Fibroblast of villous mesenchyme (primary cell): ENCODE data around the gene POLR1E. TPM values are rescaled to one million over a fixed set of nuclear protein-coding genes. Genes with fewer than 3 reads are reported as not detected.
"Not testable (repeated sequence)": the region's sequence is repeated elsewhere in the genome, so short reads cannot be mapped to it uniquely, and the experiment has no call there.

ENCODE experiments used
- DNase-seq: peaks from one replicate; pipeline ENCODE4 v3.0.0-alpha.2; 2010; ENCODE audit warnings: low read depth
- H3K4me3 ChIP-seq: 2 replicates; pipeline ENCODE4 v1.5.1; 2011; ENCODE audit warnings: low read depth, mild to moderate bottlenecking, low read length
- total RNA-seq: library from RNA; depleted of rRNA; stranded (reverse); fragments of >200 nt; gene quantifications from 2 replicates; pipeline ENCODE4 v1.2.3, GENCODE V29; 2012
- TF ChIP-seq, protein P1 (sequence below): IDR thresholded peaks from 2 replicates; pipeline ENCODE4 v1.5.1; 2012; ENCODE audit warnings: low read depth, mild to moderate bottlenecking, low read length; ENCODE audit not compliant: insufficient read depth

POLR1E gene
- total RNA-seq, 1 donor = 33.7 TPM

DNA sequence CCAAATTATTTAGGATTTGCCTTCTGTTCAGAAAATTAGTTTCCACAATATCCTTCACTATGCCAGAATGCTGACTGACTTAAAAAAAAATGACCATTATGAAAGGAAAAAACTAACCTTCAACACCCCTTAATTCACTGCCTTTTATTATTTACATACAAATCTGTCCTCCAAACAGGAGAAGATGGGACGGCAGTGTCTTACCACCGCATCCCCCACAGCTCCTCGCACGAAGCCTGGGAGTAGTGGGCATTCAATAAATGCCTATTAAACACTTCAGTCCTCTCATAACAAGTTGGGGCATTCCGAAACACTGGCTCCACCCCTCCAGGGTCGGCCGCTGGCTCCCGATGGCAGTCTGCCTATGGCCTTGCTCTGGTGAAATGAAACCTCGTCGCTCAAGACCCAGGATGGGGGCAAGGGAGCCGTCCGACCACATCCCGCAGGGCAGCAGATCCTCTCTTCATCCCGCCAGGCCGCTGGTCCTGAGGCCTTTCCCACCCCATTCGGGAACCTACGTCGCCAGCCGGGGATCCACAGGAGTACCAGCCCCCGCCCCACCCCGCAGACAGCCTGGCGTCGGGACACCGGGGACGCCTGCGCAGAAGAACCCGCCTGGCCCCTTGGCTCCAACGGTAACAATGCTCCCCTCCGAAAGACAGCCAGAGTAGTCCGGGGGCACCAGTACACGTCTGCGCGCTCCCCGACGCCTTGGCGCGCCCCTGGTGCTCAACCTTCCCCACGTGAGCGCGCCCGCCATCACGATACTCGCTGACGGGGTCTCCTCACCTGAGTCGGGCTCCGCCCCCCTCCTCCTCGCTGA, 21.1 kb upstream of the POLR1E start:
- DNase-seq = peak; percentile 76
- TF ChIP-seq, protein P1, sequence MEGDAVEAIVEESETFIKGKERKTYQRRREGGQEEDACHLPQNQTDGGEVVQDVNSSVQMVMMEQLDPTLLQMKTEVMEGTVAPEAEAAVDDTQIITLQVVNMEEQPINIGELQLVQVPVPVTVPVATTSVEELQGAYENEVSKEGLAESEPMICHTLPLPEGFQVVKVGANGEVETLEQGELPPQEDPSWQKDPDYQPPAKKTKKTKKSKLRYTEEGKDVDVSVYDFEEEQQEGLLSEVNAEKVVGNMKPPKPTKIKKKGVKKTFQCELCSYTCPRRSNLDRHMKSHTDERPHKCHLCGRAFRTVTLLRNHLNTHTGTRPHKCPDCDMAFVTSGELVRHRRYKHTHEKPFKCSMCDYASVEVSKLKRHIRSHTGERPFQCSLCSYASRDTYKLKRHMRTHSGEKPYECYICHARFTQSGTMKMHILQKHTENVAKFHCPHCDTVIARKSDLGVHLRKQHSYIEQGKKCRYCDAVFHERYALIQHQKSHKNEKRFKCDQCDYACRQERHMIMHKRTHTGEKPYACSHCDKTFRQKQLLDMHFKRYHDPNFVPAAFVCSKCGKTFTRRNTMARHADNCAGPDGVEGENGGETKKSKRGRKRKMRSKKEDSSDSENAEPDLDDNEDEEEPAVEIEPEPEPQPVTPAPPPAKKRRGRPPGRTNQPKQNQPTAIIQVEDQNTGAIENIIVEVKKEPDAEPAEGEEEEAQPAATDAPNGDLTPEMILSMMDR = no peak
- H3K4me3 ChIP-seq = peak overlapping the region; percentile 87

DNA sequence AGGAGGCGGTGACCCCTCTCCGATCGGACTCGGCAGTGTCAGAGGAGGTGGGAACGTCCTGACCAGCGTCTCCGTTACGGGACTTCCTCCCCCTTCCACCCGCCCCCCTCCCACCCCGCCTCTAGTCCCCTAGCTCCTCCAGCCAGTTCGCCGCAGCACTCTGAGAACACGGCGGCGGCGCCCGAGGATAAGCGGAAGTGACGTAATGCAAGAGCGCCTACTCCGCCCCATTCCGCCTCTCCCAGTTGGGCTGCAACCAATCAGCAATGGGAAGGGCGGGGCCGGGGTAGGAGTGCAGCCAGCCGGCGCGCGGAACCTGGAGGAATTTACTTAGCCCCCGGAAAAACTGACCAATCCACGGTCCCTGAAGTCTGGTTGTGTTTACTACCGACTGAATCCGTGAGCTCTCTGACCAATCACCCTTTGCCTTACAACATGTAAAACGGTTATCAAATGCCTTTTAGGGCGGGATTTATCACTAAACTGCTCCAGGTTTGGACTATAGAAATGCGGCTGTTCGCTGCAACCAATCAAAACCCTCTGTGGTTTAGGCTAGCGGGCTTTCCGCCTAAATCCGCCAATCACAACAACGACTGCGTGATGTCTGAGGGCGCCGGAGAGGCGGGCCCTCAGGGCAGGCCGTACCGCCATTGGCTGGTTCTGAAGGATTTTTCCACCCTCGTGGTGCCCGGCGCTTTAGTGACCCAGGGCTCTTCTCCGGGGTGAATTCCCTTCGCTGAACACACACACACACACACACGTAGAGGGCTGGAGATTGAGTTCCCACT, 20.3 kb upstream of the POLR1E start, which contains the start of gene ZBTB5:
ZBTB5 (minus strand) TSS at position 202 of the 788 bp plus-strand sequence. CDS start 22,899 bp downstream, outside the sequence.
- DNase-seq = peak; percentile 100
- TF ChIP-seq, protein P1 = no peak
- peak within 1 kb of the TSS; percentile 87 for H3K4me3 ChIP-seq

DNA sequence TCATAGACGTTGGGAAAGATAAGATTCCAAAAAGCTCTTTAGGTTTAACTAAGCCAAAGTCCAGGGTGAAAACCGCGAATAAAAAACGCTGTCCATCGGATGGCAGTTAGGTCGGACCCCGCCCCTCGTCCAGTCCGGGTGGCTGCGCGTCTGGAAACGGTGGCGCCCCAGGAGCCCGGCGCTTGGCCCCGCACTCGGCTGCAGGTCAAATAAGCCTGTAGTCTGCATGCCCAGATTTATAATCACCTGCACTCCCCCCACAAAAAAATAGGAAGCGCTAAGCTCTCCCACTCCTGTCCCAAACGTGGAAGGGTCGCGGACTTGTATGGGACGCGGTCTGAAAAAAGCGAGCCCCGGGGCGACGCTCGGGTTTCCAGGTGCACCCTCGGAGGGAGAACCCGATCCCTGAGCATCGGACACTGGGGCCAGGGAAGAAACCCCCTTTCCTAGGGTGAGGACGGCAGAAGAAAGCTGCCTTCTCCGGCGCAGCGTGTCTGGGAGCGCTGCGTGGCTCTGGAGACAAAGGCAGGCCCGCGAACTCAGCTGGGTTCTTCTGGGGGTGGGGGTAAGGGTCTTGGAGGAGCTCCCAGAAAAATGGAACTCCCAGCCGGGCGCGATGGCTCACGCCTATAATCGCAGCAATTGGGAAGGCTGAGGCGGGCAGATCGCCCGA, 19.6 kb upstream of the POLR1E start:
- TF ChIP-seq, protein P1 = no peak
- DNase-seq = peak; percentile 91
- H3K4me3 ChIP-seq = peak overlapping the region; percentile 87

DNA sequence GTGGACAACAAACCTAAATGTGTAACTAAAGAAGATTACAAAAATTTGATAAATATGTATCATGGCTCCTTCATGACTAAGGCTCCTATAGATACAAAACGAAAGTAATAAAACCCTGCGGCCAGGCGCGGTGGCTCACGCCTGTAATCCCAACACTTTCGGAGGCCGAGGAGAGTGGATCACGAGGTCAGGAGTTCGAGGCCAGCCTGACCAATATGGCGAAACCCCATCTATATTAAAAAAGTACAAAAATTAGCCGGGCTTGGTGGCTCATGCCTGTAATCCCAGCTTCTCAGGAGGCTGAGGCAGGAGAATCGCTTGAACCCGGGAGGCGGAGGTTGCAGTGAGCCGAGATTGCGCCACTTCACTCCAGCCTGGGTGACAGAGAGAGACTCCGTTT, 18.2 kb upstream of the POLR1E start:
- DNase-seq = peak; percentile 55
- peak overlapping the region; percentile 34 for H3K4me3 ChIP-seq

DNA sequence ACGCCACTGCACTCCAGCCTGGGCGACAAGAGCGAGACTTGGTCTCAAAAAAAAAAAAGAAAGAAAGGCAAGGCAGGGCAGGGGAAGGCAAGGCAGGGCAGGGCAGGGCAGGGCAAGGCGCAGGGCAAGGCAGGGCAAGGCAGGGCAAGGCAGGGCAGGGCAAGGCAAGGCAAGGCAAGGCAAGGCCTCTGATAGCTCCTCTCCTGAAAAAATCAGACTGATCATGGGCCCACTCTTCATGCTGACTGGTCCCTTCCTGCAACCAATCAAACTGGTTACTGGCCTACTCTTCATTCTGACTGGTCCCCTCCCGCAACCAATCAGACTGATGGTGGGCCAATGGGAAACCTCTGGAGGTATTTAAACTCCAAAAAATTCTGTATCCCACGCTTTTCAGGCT, 17.1 kb upstream of the POLR1E start:
- no peak for DNase-seq

DNA sequence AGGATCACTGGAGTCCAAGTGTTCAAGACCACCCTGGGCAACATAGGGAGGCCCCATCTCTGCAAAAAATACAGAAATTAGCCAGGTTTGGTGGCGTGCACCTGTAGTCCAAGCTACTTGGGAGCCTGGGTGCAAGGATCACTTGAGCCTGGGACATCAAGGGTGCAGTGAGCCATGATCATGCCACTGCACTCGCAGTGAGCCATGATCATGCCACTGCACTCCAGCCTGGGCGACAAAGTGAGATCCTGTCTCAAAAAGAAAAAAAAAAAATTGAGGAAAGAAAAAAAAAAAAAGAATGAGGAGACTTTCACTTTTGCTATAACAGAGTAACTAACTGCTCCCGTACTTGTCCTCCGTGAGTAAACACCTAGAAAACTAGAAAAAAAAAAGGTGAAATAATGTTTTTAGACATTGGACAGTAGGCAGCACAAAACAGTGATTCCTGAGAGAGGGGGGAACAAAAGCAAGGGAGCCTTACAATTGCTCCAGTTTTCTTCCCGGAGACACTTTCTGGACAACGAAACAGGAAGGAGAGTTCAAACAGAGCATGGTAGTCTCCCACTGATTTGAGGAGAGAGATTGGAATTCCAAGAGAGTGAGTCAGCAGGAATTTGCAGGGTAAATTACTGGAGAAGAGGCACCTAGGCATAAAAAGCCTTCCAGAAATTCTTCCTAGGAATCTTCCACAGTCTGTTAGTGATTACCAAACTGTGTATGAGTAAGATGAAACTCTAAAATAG, 13.6 kb upstream of the POLR1E start:
- H3K4me3 ChIP-seq = peak overlapping the region; percentile 60
- peak; percentile 93 for DNase-seq
- TF ChIP-seq, protein P1 = no peak

More for the DNA sequence above, 17.1 kb upstream of the POLR1E start:
- no peak overlapping the region for H3K4me3 ChIP-seq
- TF ChIP-seq, protein P1 = no peak

DNA sequence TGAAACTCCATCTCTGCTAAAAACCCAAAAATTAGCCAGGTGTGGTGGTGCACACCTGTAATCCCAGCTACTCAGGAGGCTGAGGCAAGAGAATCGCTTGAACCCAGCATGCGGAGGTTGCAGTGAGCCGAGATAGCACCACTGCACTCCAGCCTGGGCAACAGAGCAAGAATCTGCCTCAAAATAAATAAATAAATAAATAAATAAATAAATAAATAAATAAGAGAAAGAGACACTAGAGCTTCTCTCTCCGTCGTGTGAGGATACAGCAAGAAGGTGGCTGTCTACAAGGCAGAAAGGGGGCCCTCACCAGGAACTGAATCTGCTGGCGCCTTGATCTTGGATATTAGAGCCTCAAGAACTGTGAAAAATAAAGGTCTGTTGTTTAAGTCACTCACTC, 11.8 kb upstream of the POLR1E start:
- not testable (repeated sequence) for DNase-seq

More for the DNA sequence above, 11.8 kb upstream of the POLR1E start:
- H3K4me3 ChIP-seq = not testable (repeated sequence)
